GM18909 (cell line): ENCODE measurements around the gene TXNL4A.
"Not testable (repeated sequence)": the region's sequence is repeated elsewhere in the genome, so short reads cannot be mapped to it uniquely, and the experiment has no call there.

Source experiments
- ATAC-seq: cut with Tn5 transposase; IDR thresholded peaks from one replicate; pipeline ENCODE4 v1.9.1; 2021; ENCODE audit warnings: mild to moderate bottlenecking; ENCODE audit not compliant: unreplicated experiment, poor library complexity

TXNL4A gene

GRCh38 chr18:79965119-79965902 lies 23.1 kb downstream of the TXNL4A start:
- ATAC-seq, result no peak

- ATAC-seq, result peak; percentile 78
Observed at GRCh38 chr18:79964330-79965118, 23.8 kb downstream of the TXNL4A start, which contains the start of gene HSBP1L1. TSS of gene HSBP1L1 (plus strand) at chr18:79964643. CDS start at chr18:79964736, 93 bp downstream.

GRCh38 chr18:79963658-79964329 lies 24.6 kb downstream of the TXNL4A start:
- no peak for ATAC-seq

GRCh38 chr18:79962835-79963657 lies 25.3 kb downstream of the TXNL4A start:
- ATAC-seq, result peak; percentile 56

GRCh38 chr18:79962311-79962710 lies 26.1 kb downstream of the TXNL4A start:
- no peak for ATAC-seq

- ATAC-seq, result no peak
Observed at GRCh38 chr18:79961527-79962291, 26.7 kb downstream of the TXNL4A start.

- no peak for ATAC-seq
Observed at GRCh38 chr18:79960921-79961526, 27.3 kb downstream of the TXNL4A start.

- not testable (repeated sequence) for ATAC-seq
Observed at GRCh38 chr18:79960161-79960801, 28.1 kb downstream of the TXNL4A start.

- ATAC-seq, result no peak
Observed at GRCh38 chr18:79958981-79959380, 29.4 kb downstream of the TXNL4A start.

GRCh38 chr18:79956276-79956675 lies 32.1 kb downstream of the TXNL4A start:
- no peak for ATAC-seq

GRCh38 chr18:79955302-79956075 lies 32.9 kb downstream of the TXNL4A start:
- no peak for ATAC-seq

GRCh38 chr18:79954791-79955190 lies 33.6 kb downstream of the TXNL4A start:
- no peak for ATAC-seq

GRCh38 chr18:79953971-79954651 lies 34.3 kb downstream of the TXNL4A start:
- no peak for ATAC-seq

GRCh38 chr18:79952996-79953559 lies 35.3 kb downstream of the TXNL4A start:
- ATAC-seq, result no peak

GRCh38 chr18:79952456-79952995 lies 35.8 kb downstream of the TXNL4A start:
- ATAC-seq, result no peak
